Measurements from ENCODE around the gene CCR5.

DNA sequence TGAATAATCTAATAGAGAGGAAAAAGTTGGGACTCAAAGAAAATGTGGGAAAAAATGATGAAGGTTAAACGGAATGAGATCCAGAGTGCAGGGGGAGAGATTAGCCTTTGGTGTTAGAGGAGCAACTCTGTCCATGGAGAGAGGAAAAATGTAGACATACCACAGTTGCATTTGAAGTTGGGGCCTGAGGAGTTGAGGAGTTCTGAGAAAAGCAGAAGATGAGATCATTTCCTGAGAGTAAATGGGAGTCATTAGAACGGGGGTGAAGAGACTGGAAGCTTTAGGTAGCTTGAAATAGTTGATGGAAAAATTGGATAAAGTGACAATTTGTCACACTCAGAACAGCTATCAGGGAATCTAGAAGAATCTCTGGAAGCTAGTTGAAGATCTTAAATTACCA lies 28.8 kb downstream of the CCR5 start:
- TF ChIP-seq, protein P1, sequence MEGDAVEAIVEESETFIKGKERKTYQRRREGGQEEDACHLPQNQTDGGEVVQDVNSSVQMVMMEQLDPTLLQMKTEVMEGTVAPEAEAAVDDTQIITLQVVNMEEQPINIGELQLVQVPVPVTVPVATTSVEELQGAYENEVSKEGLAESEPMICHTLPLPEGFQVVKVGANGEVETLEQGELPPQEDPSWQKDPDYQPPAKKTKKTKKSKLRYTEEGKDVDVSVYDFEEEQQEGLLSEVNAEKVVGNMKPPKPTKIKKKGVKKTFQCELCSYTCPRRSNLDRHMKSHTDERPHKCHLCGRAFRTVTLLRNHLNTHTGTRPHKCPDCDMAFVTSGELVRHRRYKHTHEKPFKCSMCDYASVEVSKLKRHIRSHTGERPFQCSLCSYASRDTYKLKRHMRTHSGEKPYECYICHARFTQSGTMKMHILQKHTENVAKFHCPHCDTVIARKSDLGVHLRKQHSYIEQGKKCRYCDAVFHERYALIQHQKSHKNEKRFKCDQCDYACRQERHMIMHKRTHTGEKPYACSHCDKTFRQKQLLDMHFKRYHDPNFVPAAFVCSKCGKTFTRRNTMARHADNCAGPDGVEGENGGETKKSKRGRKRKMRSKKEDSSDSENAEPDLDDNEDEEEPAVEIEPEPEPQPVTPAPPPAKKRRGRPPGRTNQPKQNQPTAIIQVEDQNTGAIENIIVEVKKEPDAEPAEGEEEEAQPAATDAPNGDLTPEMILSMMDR (IDR thresholded peaks at IDR 0.05) = no peak
- TF ChIP-seq POLR2A (IDR thresholded peaks at IDR 0.05) = no peak
